Loucy (cell line): ENCODE measurements around the gene TTC9B.

Experiments
- CTCF ChIP-seq: fragments of 200-600 bp; sonication (generic); conservative IDR thresholded peaks from 2 replicates; pipeline ENCODE4 v1.5.1; 2014; ENCODE audit warnings: mild to moderate bottlenecking, antibody characterized with exemption, low read length
- EZH2phosphoT487 ChIP-seq: fragments of 200-600 bp; IDR thresholded peaks from 2 replicates; pipeline ENCODE4 v1.6.1; 2018; ENCODE audit warnings: antibody characterized with exemption, mild to moderate bottlenecking, moderate library complexity, borderline replicate concordance

DNA sequence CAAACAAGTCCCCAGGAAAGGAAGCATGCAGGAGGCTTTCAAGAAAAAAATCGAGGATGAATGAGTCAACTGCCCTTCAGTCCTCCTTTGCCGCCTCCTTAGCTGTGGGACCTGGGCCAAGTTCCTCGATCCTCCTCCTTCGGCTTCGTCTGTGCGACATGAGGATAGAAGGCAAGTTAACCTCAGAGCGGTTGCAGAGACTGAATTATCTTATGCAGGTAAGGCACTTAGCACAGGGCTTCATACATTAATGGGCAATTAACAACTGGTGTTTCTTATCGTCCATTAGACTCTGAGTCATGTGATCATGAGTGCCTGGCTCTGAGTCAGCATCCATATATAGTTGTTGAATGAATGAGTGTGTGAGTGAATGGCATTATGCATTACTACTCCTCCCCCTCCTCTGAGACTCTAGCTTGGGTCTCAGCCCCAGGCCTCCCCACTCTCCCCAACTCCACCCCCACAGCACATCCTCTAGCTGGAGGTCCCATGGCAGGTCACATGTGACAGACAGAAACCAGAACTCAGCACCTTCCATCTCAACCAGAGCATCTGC, 1.6 kb upstream of the TTC9B start:
- TF ChIP-seq CTCF (no peak), EZH2phosphoT487 (no peak)
